HG03135 (cell line): Measurements from ENCODE around the gene CRB1.

ENCODE experiments used
- ATAC-seq: cut with Tn5 transposase; IDR thresholded peaks from one replicate; pipeline ENCODE4 v1.9.1; 2021; ENCODE audit warnings: mild to moderate bottlenecking, moderate library complexity; ENCODE audit not compliant: unreplicated experiment

CRB1 gene

GRCh38 chr1:197268012-197268411, at the start of gene CRB1:
TSS of gene CRB1 (plus strand) at chr1:197268252. CDS start at chr1:197268413, 161 bp downstream.
- no peak for ATAC-seq

GRCh38 chr1:197218857-197219256, 49.2 kb upstream of the CRB1 start:
- no peak for ATAC-seq

- no peak for ATAC-seq
These were observed 45.9 kb upstream of the CRB1 start for GRCh38 chr1:197222025-197222685.

GRCh38 chr1:197222780-197223179, 45.3 kb upstream of the CRB1 start:
- ATAC-seq, result no peak

- ATAC-seq, result no peak
These were observed 43.9 kb upstream of the CRB1 start for GRCh38 chr1:197224160-197224559.

- no peak for ATAC-seq
These were observed 42.4 kb upstream of the CRB1 start for GRCh38 chr1:197225611-197226010.

- ATAC-seq, result no peak
These were observed 33.5 kb upstream of the CRB1 start for GRCh38 chr1:197234581-197234980.

- no peak for ATAC-seq
These were observed 32.7 kb upstream of the CRB1 start for GRCh38 chr1:197235355-197235754.

- ATAC-seq, result no peak
These were observed 20.6 kb upstream of the CRB1 start for GRCh38 chr1:197247465-197247864.

- no peak for ATAC-seq
These were observed 18.7 kb upstream of the CRB1 start for GRCh38 chr1:197249324-197249723.

GRCh38 chr1:197250616-197251015, 17.4 kb upstream of the CRB1 start:
- no peak for ATAC-seq

GRCh38 chr1:197252973-197253372, 15.1 kb upstream of the CRB1 start:
- ATAC-seq, result no peak

- no peak for ATAC-seq
These were observed 13.2 kb upstream of the CRB1 start for GRCh38 chr1:197254866-197255265.

- no peak for ATAC-seq
These were observed 3.0 kb upstream of the CRB1 start for GRCh38 chr1:197264936-197265567.

- ATAC-seq, result no peak
These were observed 1.0 kb downstream of the CRB1 start for GRCh38 chr1:197269053-197269452.

- ATAC-seq, result no peak
These were observed 4.7 kb downstream of the CRB1 start for GRCh38 chr1:197272791-197273190.

GRCh38 chr1:197277166-197277565, 9.1 kb downstream of the CRB1 start:
- ATAC-seq, result no peak

- ATAC-seq, result no peak
These were observed 16.3 kb downstream of the CRB1 start for GRCh38 chr1:197284325-197284724.

- ATAC-seq, result no peak
These were observed 16.9 kb downstream of the CRB1 start for GRCh38 chr1:197284966-197285365.

GRCh38 chr1:197285526-197286205, 17.6 kb downstream of the CRB1 start:
- no peak for ATAC-seq

- no peak for ATAC-seq
These were observed 18.6 kb downstream of the CRB1 start for GRCh38 chr1:197286634-197287033.

- ATAC-seq, result no peak
These were observed 19.8 kb downstream of the CRB1 start for GRCh38 chr1:197287863-197288262.
